GM08714 (cell line): ENCODE measurements around the gene RGS9.
"Not testable (repeated sequence)": the region's sequence is repeated elsewhere in the genome, so short reads cannot be mapped to it uniquely, and the experiment has no call there.

ENCODE experiments used
- H3K4me3 ChIP-seq: fragments of 200-500 bp; sonication (Bioruptor generic); 2 replicates; pipeline ENCODE4 v1.5.1; 2014; ENCODE audit warnings: mild to moderate bottlenecking, low read length, inconsistent platforms
- ZNF274 ChIP-seq: IDR thresholded peaks from 2 replicates; pipeline ENCODE4 v1.6.1; 2012; ENCODE audit warnings: mild to moderate bottlenecking, low read depth, low read length

RGS9 gene

GRCh38 chr17:65193305-65193704, 56.1 kb downstream of the RGS9 start:
- H3K4me3 ChIP-seq: no peak overlapping the region
- TF ChIP-seq ZNF274: no peak

GRCh38 chr17:65193716-65194293, 56.6 kb downstream of the RGS9 start:
- no peak for TF ChIP-seq ZNF274
- no peak overlapping the region for H3K4me3 ChIP-seq

GRCh38 chr17:65194670-65195334, 57.6 kb downstream of the RGS9 start:
- no peak overlapping the region for H3K4me3 ChIP-seq
- TF ChIP-seq ZNF274: no peak

GRCh38 chr17:65195716-65196115, 58.5 kb downstream of the RGS9 start:
- TF ChIP-seq ZNF274: no peak
- H3K4me3 ChIP-seq: no peak overlapping the region

GRCh38 chr17:65196617-65197016, 59.4 kb downstream of the RGS9 start:
- no peak overlapping the region for H3K4me3 ChIP-seq
- no peak for TF ChIP-seq ZNF274

GRCh38 chr17:65197201-65197600, 60.0 kb downstream of the RGS9 start:
- TF ChIP-seq ZNF274: no peak
- no peak overlapping the region for H3K4me3 ChIP-seq

- TF ChIP-seq ZNF274: no peak
- no peak overlapping the region for H3K4me3 ChIP-seq
These were observed 61.6 kb downstream of the RGS9 start for GRCh38 chr17:65198653-65199382.

GRCh38 chr17:65201331-65201730, 64.2 kb downstream of the RGS9 start:
- H3K4me3 ChIP-seq: no peak overlapping the region
- TF ChIP-seq ZNF274: no peak

- no peak overlapping the region for H3K4me3 ChIP-seq
- no peak for TF ChIP-seq ZNF274
These were observed 65.8 kb downstream of the RGS9 start for GRCh38 chr17:65202844-65203571.

GRCh38 chr17:65204001-65204400, 66.8 kb downstream of the RGS9 start:
- H3K4me3 ChIP-seq: no peak overlapping the region
- TF ChIP-seq ZNF274: no peak

GRCh38 chr17:65205655-65206054, 68.5 kb downstream of the RGS9 start:
- no peak overlapping the region for H3K4me3 ChIP-seq
- no peak for TF ChIP-seq ZNF274

GRCh38 chr17:65207448-65207847, 70.3 kb downstream of the RGS9 start:
- H3K4me3 ChIP-seq: not testable (repeated sequence)

- no peak overlapping the region for H3K4me3 ChIP-seq
- no peak for TF ChIP-seq ZNF274
These were observed 71.5 kb downstream of the RGS9 start for GRCh38 chr17:65208717-65209116.

- no peak for TF ChIP-seq ZNF274
- H3K4me3 ChIP-seq: no peak overlapping the region
These were observed 81.1 kb downstream of the RGS9 start for GRCh38 chr17:65218261-65218660.

GRCh38 chr17:65219124-65219523, 82.0 kb downstream of the RGS9 start:
- H3K4me3 ChIP-seq: no peak overlapping the region
- no peak for TF ChIP-seq ZNF274
